ENCODE measurements around the gene SORBS2. TPM values are rescaled to one million over a fixed set of nuclear protein-coding genes. Genes with fewer than 3 reads are reported as not detected.

SORBS2 gene
- total and polyA plus RNA-seq, 2 of the 4 experiments (the other 2 are of a cell fraction) = 0.18 TPM; not detected in 1

DNA sequence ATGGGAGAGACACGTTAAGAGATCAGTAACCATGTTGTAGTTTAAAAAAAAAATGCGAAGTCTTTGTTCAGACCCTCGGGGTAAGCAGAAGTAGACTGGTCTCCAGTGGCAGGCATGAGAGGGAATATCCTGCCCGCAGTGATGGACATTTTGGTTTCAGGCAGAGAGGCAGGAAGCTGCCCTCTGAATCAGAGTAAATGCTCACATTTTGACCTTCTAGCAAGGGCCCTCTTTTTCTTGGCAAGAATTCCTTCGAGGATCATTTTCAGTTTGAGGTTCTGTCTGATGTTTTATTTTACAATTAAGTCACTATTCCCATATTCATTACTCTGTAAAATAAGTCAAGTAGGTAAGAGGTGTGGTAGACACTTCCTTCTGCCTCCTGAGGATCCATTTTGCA lies 28.4 kb downstream of the SORBS2 start:
- dilution Hi-C loops (cut with HindIII; ENCODE audit: low sequenced_read_pairs, unreplicated experiment) (no loop called here), in situ Hi-C loops (cut with MboI; ENCODE audit: low sequenced_read_pairs) (no loop called here), intact Hi-C loops (cut with micrococcal nuclease) (no loop called here)
- H3K79me1 ChIP-seq (ENCODE audit: low read depth in 1 of 2, low read length in 2 of 2) = no peaks in the 10 kb centered on the region
- no peak for ATAC-seq (ENCODE audit: low read depth)
- no peaks in the 10 kb centered on the region for H3K27me3 ChIP-seq (ENCODE audit: control insufficient read depth, insufficient read depth, low read length)
- no peak overlapping the region for H3K4me3 ChIP-seq (ENCODE audit: insufficient read depth, low read depth, low read length)
- no peak overlapping the region for H2AK9ac ChIP-seq (replicated peaks; ENCODE audit: low read depth, low read length, poor library complexity)
- H3K23ac ChIP-seq (ENCODE audit: low read depth, low read length) = no peak overlapping the region
- H4K20me1 ChIP-seq (ENCODE audit: insufficient read depth, low read length) = no peaks in the 10 kb centered on the region
- no peak overlapping the region for H3K27ac ChIP-seq (ENCODE audit: insufficient read depth, low read length)
- ChIA-PET CTCF (no interaction called here), POLR2A (ENCODE audit: unreplicated experiment) (no interaction called here)
- H2BK15ac ChIP-seq (ENCODE audit: low read depth, low read length) = no peak overlapping the region
- no peak overlapping the region for H2BK5ac ChIP-seq (ENCODE audit: low read depth, low read length, poor library complexity, severe bottlenecking)
- H4K8ac ChIP-seq (ENCODE audit: low read depth in 2 of 2, low read length in 2 of 2) = no peak overlapping the region
- H4K5ac ChIP-seq (ENCODE audit: low read depth, low read length) = no peak overlapping the region
- DNase-seq = no peak
- no peak overlapping the region for H3K4ac ChIP-seq (ENCODE audit: low read depth, low read length)
- no peak overlapping the region for H3K4me2 ChIP-seq (ENCODE audit: low read depth, low read length)
- no CpG with 5 or more reads among the region's 5 CpGs for whole genome bisulfite sequencing, 2 experiments (ENCODE audit: extremely low coverage in 2 of 2, insufficient read length in 1 of 2)
- no peak overlapping the region for H2AFZ ChIP-seq (replicated peaks; ENCODE audit: low read length, poor library complexity)
- H3K9me3 ChIP-seq (ENCODE audit: control insufficient read depth, insufficient read depth, low read length) = no peaks in the 10 kb centered on the region
- no peak overlapping the region for H4K91ac ChIP-seq (ENCODE audit: insufficient read depth, low read depth, low read length)
- H3K9ac ChIP-seq (ENCODE audit: low read depth, low read length) = no peak overlapping the region
- H3K4me1 ChIP-seq (ENCODE audit: control insufficient read depth, insufficient read depth, low read length) = no peaks in the 10 kb centered on the region
- H2AK5ac ChIP-seq (ENCODE audit: low read depth, low read length) = no peak overlapping the region
- no peak overlapping the region for H2BK120ac ChIP-seq (ENCODE audit: low read depth, low read length)
- TF ChIP-seq POLR2A (IDR thresholded peaks at IDR 0.05; ENCODE audit: low read depth, low read length) (no peak), USF2 (IDR thresholded peaks at IDR 0.05; ENCODE audit: low read depth, low read length) (no peak), MXI1 (IDR thresholded peaks at IDR 0.05; ENCODE audit: borderline replicate concordance, low read depth, low read length) (no peak), CTCF (conservative IDR thresholded peaks at IDR 0.05; ENCODE audit: low read depth, low read length) (no peak), BHLHE40 (IDR thresholded peaks at IDR 0.05; ENCODE audit: low read depth, low read length) (no peak), MAFK (IDR thresholded peaks at IDR 0.05; ENCODE audit: low read depth, low read length) (no peak), RCOR1 (IDR thresholded peaks at IDR 0.05; ENCODE audit: insufficient replicate concordance, low read length) (no peak), FOS (IDR thresholded peaks at IDR 0.05; ENCODE audit: low read depth, low read length) (no peak), NFE2L2 (IDR thresholded peaks at IDR 0.05; ENCODE audit: low read depth, low read length) (no peak), CEBPB (IDR thresholded peaks at IDR 0.05; ENCODE audit: low read depth, low read length) (no peak), CHD1 (IDR thresholded peaks at IDR 0.05; ENCODE audit: low read depth, low read length) (no peak), SMC3 (IDR thresholded peaks at IDR 0.05; ENCODE audit: low read depth, low read length) (no peak), RFX5 (IDR thresholded peaks at IDR 0.05; ENCODE audit: low read depth, low read length) (no peak), MAZ (IDR thresholded peaks at IDR 0.05; ENCODE audit: borderline replicate concordance, low read depth, low read length) (no peak), RAD21 (IDR thresholded peaks at IDR 0.05; ENCODE audit: low read length) (no peak)
- TF ChIP-seq, protein P1, sequence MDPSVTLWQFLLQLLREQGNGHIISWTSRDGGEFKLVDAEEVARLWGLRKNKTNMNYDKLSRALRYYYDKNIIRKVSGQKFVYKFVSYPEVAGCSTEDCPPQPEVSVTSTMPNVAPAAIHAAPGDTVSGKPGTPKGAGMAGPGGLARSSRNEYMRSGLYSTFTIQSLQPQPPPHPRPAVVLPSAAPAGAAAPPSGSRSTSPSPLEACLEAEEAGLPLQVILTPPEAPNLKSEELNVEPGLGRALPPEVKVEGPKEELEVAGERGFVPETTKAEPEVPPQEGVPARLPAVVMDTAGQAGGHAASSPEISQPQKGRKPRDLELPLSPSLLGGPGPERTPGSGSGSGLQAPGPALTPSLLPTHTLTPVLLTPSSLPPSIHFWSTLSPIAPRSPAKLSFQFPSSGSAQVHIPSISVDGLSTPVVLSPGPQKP (IDR thresholded peaks at IDR 0.05; ENCODE audit: borderline replicate concordance, low read depth, low read length) = no peak
- 0 out of 2 replicates have a peak, but pooled peaks cover 3% of the 10 kb centered on the region for H3K9me1 ChIP-seq (ENCODE audit: insufficient read depth, low read length)
- no peak overlapping the region for H3K14ac ChIP-seq (replicated peaks; ENCODE audit: low read depth, low read length)
- no peaks in the 10 kb centered on the region for H3K36me3 ChIP-seq (ENCODE audit: control insufficient read depth, insufficient read depth, low read length)
- no TSS peak for BruUV-seq (replicated peaks)
- no peak overlapping the region for H2BK20ac ChIP-seq (ENCODE audit: low read depth, low read length)
- no peak overlapping the region for H3K18ac ChIP-seq (ENCODE audit: low read depth, low read length)
- H3K56ac ChIP-seq (ENCODE audit: extremely low read depth, insufficient read depth, low read length) = no peak overlapping the region

Data from IMR-90 (cell line).